HepG2 (cell line): ENCODE measurements around the gene MRPS5. TPM values are rescaled to one million over a fixed set of nuclear protein-coding genes. Genes with fewer than 3 reads are reported as not detected.

Source experiments
- ATAC-seq: fragments of 200-7000 bp; cut with Tn5 transposase; 3 replicates; pipeline ENCODE4 v1.9.1; 2020; ENCODE audit warnings: mild to moderate bottlenecking, moderate library complexity
- BruUV-seq: library from RNA; stranded (reverse); fragments of 400-500 nt; replicated peaks from 2 replicates; lab custom pipeline; 2021; lab: Mats Ljungman, UMichigan
- CTCF ChIA-PET: fragments of 300-600 bp; formaldehyde crosslinking; extraction: SDS; loops from one replicate; lab custom pipeline; 2021; ENCODE audit warnings: low total read pairs, inconsistent platforms, low intra/inter-chr PET ratio; lab: Yijun Ruan, JAX
- POLR2A ChIA-PET: fragments of 350-600 bp; sonication (Branson Sonifier 250); formaldehyde crosslinking; loops from one replicate; lab custom pipeline; 2020; ENCODE audit warnings: antibody characterized with exemption, inconsistent platforms; lab: Yijun Ruan, JAX
- DNase-seq: peaks from one replicate; pipeline ENCODE4 v3.0.0-alpha.2; 2015; ENCODE audit warnings: low spot score
- FAIRE-seq: peaks from 3 replicates; lab custom pipeline; 2011; peaks lifted over from hg19 to GRCh38; lab: Jason Lieb, UNC
- H2AFZ ChIP-seq: one replicate; pipeline ENCODE4 v1.6.1; 2011; ENCODE audit warnings: low read length, inconsistent platforms
- H3K27ac ChIP-seq: fragments of 300-600 bp; 3 replicates; pipeline ENCODE4 v1.8.0; 2011; ENCODE audit warnings: mixed run types, mild to moderate bottlenecking, mixed read lengths, low read length, inconsistent platforms; ENCODE audit not compliant: insufficient read depth; ENCODE audit errors: extremely low read length
- H3K27me3 ChIP-seq, 2 experiments: fragments of 200-600 bp in 1 of 2; 2 replicates in 1 of 2; 3 replicates in 1 of 2; pipeline versions ENCODE4 v1.6.0 to v1.8.0; 2011; ENCODE audit warnings: low read length in 2 of 2, mild to moderate bottlenecking in 2 of 2, moderate library complexity in 2 of 2, inconsistent platforms in 1 of 2; ENCODE audit not compliant: insufficient read depth in 2 of 2, control insufficient read depth in 1 of 2
- H3K36me3 ChIP-seq, 2 experiments: fragments of 200-600 bp in 1 of 2; replicated peaks in 1 of 2; 2 replicates in 1 of 2; 3 replicates in 1 of 2; pipeline versions ENCODE4 v1.5.1 to v1.8.0; 2011; ENCODE audit warnings: low read length in 2 of 2, inconsistent platforms in 1 of 2; ENCODE audit not compliant: insufficient read depth in 2 of 2, control insufficient read depth in 1 of 2
- H3K4me1 ChIP-seq: 2 replicates; pipeline ENCODE4 v1.5.1; 2012; ENCODE audit warnings: low read length, inconsistent platforms; ENCODE audit not compliant: insufficient read depth
- H3K4me2 ChIP-seq: 2 replicates; pipeline ENCODE4 v1.6.0; 2011; ENCODE audit warnings: low read depth, low read length, inconsistent platforms
- H3K4me3 ChIP-seq, 3 experiments: fragments of 200-600 bp in 1 of 3; sonication (generic), shearing (Covaris generic) in 1 of 3; replicated peaks in 1 of 3; 2 replicates each; pipeline ENCODE4 v1.5.1; 2011 to 2016; ENCODE audit warnings: low read length in 3 of 3, inconsistent platforms in 2 of 3, low read depth in 2 of 3, mild to moderate bottlenecking in 2 of 3, control low read depth in 1 of 3, mixed read lengths in 1 of 3; ENCODE audit not compliant: insufficient read depth in 1 of 3
- H3K79me2 ChIP-seq: one replicate; pipeline ENCODE4 v1.6.1; 2011; ENCODE audit warnings: low read length, inconsistent platforms; ENCODE audit not compliant: insufficient read depth
- H3K9ac ChIP-seq: 2 replicates; pipeline ENCODE4 v1.6.0; 2011; ENCODE audit warnings: mild to moderate bottlenecking, low read depth, low read length, inconsistent platforms; ENCODE audit not compliant: insufficient read depth
- H3K9me3 ChIP-seq: 2 replicates; pipeline ENCODE4 v1.5.1; 2012; ENCODE audit warnings: mild to moderate bottlenecking, low read length
- H4K20me1 ChIP-seq: 2 replicates; pipeline ENCODE4 v1.6.0; 2011; ENCODE audit warnings: inconsistent platforms, mild to moderate bottlenecking, low read length, moderate library complexity; ENCODE audit not compliant: insufficient read depth
- CCDC6 ChIP-seq: sonication (generic); formaldehyde crosslinking; IDR thresholded peaks from 2 replicates; pipeline ENCODE4 v1.8.1; 2022; ENCODE audit warnings: mild to moderate bottlenecking, missing genetic modification reagents, moderate library complexity
- HNRNPLL ChIP-seq: fragments of 200-400 bp; formaldehyde crosslinking; IDR thresholded peaks from 2 replicates; pipeline ENCODE4 v1.6.1; 2017; ENCODE audit warnings: mild to moderate bottlenecking, low read depth, low read length; ENCODE audit not compliant: poor library complexity, severe bottlenecking
- KLF11 ChIP-seq: IDR thresholded peaks from 2 replicates; pipeline ENCODE4 v1.6.1; 2016; ENCODE audit warnings: missing compliant biosample characterization
- MATR3 ChIP-seq: sonication (generic); formaldehyde crosslinking; IDR thresholded peaks from 2 replicates; pipeline ENCODE4 v1.4.0; 2020; ENCODE audit warnings: missing genetic modification reagents
- MXD4 ChIP-seq: IDR thresholded peaks from 2 replicates; pipeline ENCODE4 v1.6.1; 2016; ENCODE audit warnings: mild to moderate bottlenecking, missing biosample characterization, missing genetic modification reagents
- NFATC3 ChIP-seq: sonication (generic); formaldehyde crosslinking; IDR thresholded peaks from 2 replicates; pipeline ENCODE4 v1.5.1; 2020; ENCODE audit warnings: mild to moderate bottlenecking, missing genetic modification reagents
- NFIB ChIP-seq: sonication (generic); formaldehyde crosslinking; IDR thresholded peaks from 2 replicates; pipeline ENCODE4 v1.9.0; 2021; ENCODE audit warnings: missing genetic modification reagents, mild to moderate bottlenecking, borderline replicate concordance
- ZBED4 ChIP-seq: sonication (generic); formaldehyde crosslinking; IDR thresholded peaks from 2 replicates; pipeline ENCODE4 v1.4.0; 2020; ENCODE audit warnings: missing genetic modification reagents, borderline replicate concordance
- ZBTB14 ChIP-seq: sonication (generic); formaldehyde crosslinking; IDR thresholded peaks from 2 replicates; pipeline ENCODE4 v1.4.0; 2020; ENCODE audit warnings: missing genetic modification reagents
- ZBTB7A ChIP-seq: sonication (generic); formaldehyde crosslinking; IDR thresholded peaks from 2 replicates; pipeline ENCODE4 v1.8.0; 2022; ENCODE audit warnings: mild to moderate bottlenecking, missing genetic modification reagents
- WGBS: methylation state at CpG from one replicate; pipeline ENCODE4 v1.1.6; 2017; ENCODE audit warnings: low lambda C conversion rate; 5-methylcytosine and 5-hydroxymethylcytosine counted together
- in situ Hi-C: cut with HindIII; loops from 2 replicates; pipeline ENCODE4 v1.10.0; 2017; ENCODE audit warnings: low pct_unique_long_range_greater_than_20kb; ENCODE audit not compliant: extremely low pct_ligation_motif_present
- intact Hi-C: fragments of 100-400 bp; cut with micrococcal nuclease; formaldehyde crosslinking; loops from one replicate; pipeline ENCODE4 v1.10.0; 2022; ENCODE audit not compliant: unreplicated experiment
- polyA plus RNA-seq, 8 experiments: library from polyadenylated mRNA; depleted of rRNA in 3 of 8; stranded (reverse) in 7 of 8; unstranded in 1 of 8; fragments of >200 nt; fragmentation: Illumina TruSeq in 4 of 8; extraction: Trizol in 4 of 8; gene quantifications; 2 replicates each; pipeline versions ENCODE4 v1.2.1 to v1.2.3, GENCODE V29; 2011 to 2016; ENCODE audit warnings: low read depth in 4 of 8, missing spikeins in 1 of 8, mixed read lengths in 1 of 8; ENCODE audit not compliant: insufficient read depth in 1 of 8
- total RNA-seq, 5 experiments: library from RNA; depleted of rRNA; stranded (reverse); fragments of >200 nt; fragmentation: Illumina TruSeq; extraction: Trizol; gene quantifications; 2 replicates each; pipeline ENCODE4 v1.2.3, GENCODE V29; 2016; ENCODE audit warnings: low read depth in 1 of 5

The MRPS5 gene
- total and polyA plus RNA-seq, 2 of the 13 experiments (the other 11 are each of a cell fraction or from before 2014, with no cell fraction given): 98.8 to 134 TPM

- H3K4me1 ChIP-seq: peaks cover 44% of the 10 kb centered on the region
- intact Hi-C loops (no loop called here), in situ Hi-C loops (no loop called here)
- TF ChIP-seq KLF11 (0 out of 2 replicates have a peak, but pooled peaks have one; percentile 56), NFIB (CRISPR knock-in tag) (0 out of 2 replicates have a peak, but pooled peaks have one; percentile 20), CCDC6 (0 out of 2 replicates have a peak, but pooled peaks have one; percentile 14), MATR3 (no peak), ZBTB7A (CRISPR knock-in tag) (no peak), ZBTB14 (CRISPR knock-in tag) (no peak), HNRNPLL (no peak), ZBED4 (CRISPR knock-in tag) (no peak), NFATC3 (CRISPR knock-in tag) (0 out of 2 replicates have a peak, but pooled peaks have one; percentile 43), MXD4 (CRISPR knock-in tag) (peak; percentile 10; the same call in 1 of the 2 replicates)
- WGBS: 11% methylated on average over 5 of the region's 5 CpGs
- DNase-seq (no peak), FAIRE-seq (no peak), ATAC-seq (peak; percentile 19; the same call in 1 of the 3 replicates)
- peak overlapping the region; percentile 94 for H2AFZ ChIP-seq
- ChIA-PET POLR2A (interaction anchor here (1.6 to 3.8 kb wide), 4 partner anchors 37 to 52 kb away, joined by 3 to 48 read pairs (median 12); partner anchors contain the start of genes ZNF2 and ZNF514), CTCF (no interaction called here)
- H3K4me2 ChIP-seq: peak overlapping the region; percentile 99
- peaks cover 12% of the 10 kb centered on the region; the same call in 1 of the 2 replicates for H4K20me1 ChIP-seq
- H3K79me2 ChIP-seq: peaks cover 37% of the 10 kb centered on the region
- H3K9ac ChIP-seq: peak overlapping the region; percentile 91
- H3K9me3 ChIP-seq: no peaks in the 10 kb centered on the region
- H3K4me3 ChIP-seq: peak overlapping the region; percentile 76 to 96 (median 94)
- peaks cover 2 to 6% of the 10 kb centered on the region in 2 experiments; a peak in 3 of 5 replicates for H3K36me3 ChIP-seq
- peak overlapping the region; percentile 87 for H3K27ac ChIP-seq
- no TSS peak for BruUV-seq
- H3K27me3 ChIP-seq: no peaks in the 10 kb centered on the region; a peak in 1 of 5 replicates
These were observed 566 bp upstream of the MRPS5 start for GRCh38 chr2:95122197-95122551.
